ENCODE measurements around the gene PSKH1. TPM values are rescaled to one million over a fixed set of nuclear protein-coding genes. Genes with fewer than 3 reads are reported as not detected.
"Not testable (repeated sequence)": the region's sequence is repeated elsewhere in the genome, so short reads cannot be mapped to it uniquely, and the experiment has no call there.

The PSKH1 gene
- total RNA-seq, 1 donor from 2014 or later = 6.5 TPM

- FAIRE-seq = no peak
- DNase-seq (ENCODE audit: low spot score in 2 of 2) = no peak
Measured at GRCh38 chr16:67885545-67885944, 7.5 kb upstream of the PSKH1 start.

- DNase-seq (ENCODE audit: low spot score in 2 of 2) (no peak), FAIRE-seq (no peak)
Measured at GRCh38 chr16:67885976-67886375, 7.1 kb upstream of the PSKH1 start.

GRCh38 chr16:67886387-67886786 lies 6.7 kb upstream of the PSKH1 start:
- no peak for FAIRE-seq
- DNase-seq (ENCODE audit: low spot score in 2 of 2) = no peak

- DNase-seq (ENCODE audit: low spot score in 2 of 2) = no peak
- FAIRE-seq = no peak
Measured at GRCh38 chr16:67888331-67888730, 4.7 kb upstream of the PSKH1 start.

GRCh38 chr16:67892375-67892774 lies 679 bp upstream of the PSKH1 start:
- DNase-seq (ENCODE audit: low spot score in 2 of 2) (no peak), FAIRE-seq (no peak)

GRCh38 chr16:67893743-67894399 lies 817 bp downstream of the PSKH1 start:
- FAIRE-seq = no peak
- DNase-seq (ENCODE audit: low spot score in 2 of 2) = peak in 1 of 2 donors; percentile 25

- FAIRE-seq (no peak), DNase-seq (ENCODE audit: low spot score in 2 of 2) (no peak)
Measured at GRCh38 chr16:67897231-67897630, 4.2 kb downstream of the PSKH1 start.

- FAIRE-seq (no peak), DNase-seq (ENCODE audit: low spot score in 2 of 2) (no peak)
Measured at GRCh38 chr16:67901734-67902133, 8.7 kb downstream of the PSKH1 start.

GRCh38 chr16:67902831-67903230 lies 9.8 kb downstream of the PSKH1 start:
- no peak for DNase-seq (ENCODE audit: low spot score in 2 of 2)
- FAIRE-seq = no peak

GRCh38 chr16:67907397-67908180 lies 14.5 kb downstream of the PSKH1 start:
- no peak for DNase-seq (ENCODE audit: low spot score in 2 of 2)
- no peak for FAIRE-seq

- FAIRE-seq (no peak), DNase-seq (ENCODE audit: low spot score in 2 of 2) (no peak)
Measured at GRCh38 chr16:67909056-67909742, 16.1 kb downstream of the PSKH1 start.

GRCh38 chr16:67910158-67910557 lies 17.1 kb downstream of the PSKH1 start:
- DNase-seq (ENCODE audit: low spot score in 2 of 2) = peak; percentile 55 to 57
- no peak for FAIRE-seq

- DNase-seq (ENCODE audit: low spot score in 2 of 2) (no peak), FAIRE-seq (no peak)
Measured at GRCh38 chr16:67914758-67915495, 21.9 kb downstream of the PSKH1 start.

GRCh38 chr16:67915496-67915769 lies 22.4 kb downstream of the PSKH1 start:
- not testable (repeated sequence) for DNase-seq (ENCODE audit: low spot score in 2 of 2); FAIRE-seq

- DNase-seq (ENCODE audit: low spot score in 2 of 2) (no peak), FAIRE-seq (no peak)
Measured at GRCh38 chr16:67915831-67916723, 23.0 kb downstream of the PSKH1 start.

- DNase-seq (ENCODE audit: low spot score in 2 of 2) = no peak
- no peak for FAIRE-seq
Measured at GRCh38 chr16:67917140-67917851, 24.2 kb downstream of the PSKH1 start.

GRCh38 chr16:67917852-67918236 lies 24.8 kb downstream of the PSKH1 start:
- FAIRE-seq (no peak), DNase-seq (ENCODE audit: low spot score in 2 of 2) (peak in 1 of 2 donors; percentile 60)

GRCh38 chr16:67919622-67920221 lies 26.7 kb downstream of the PSKH1 start:
- DNase-seq (ENCODE audit: low spot score in 2 of 2) = no peak
- FAIRE-seq = no peak

GRCh38 chr16:67922221-67922620 lies 29.2 kb downstream of the PSKH1 start:
- FAIRE-seq (no peak), DNase-seq (ENCODE audit: low spot score in 2 of 2) (no peak)

Data from frontal cortex (tissue), 4 donors.